Upper lobe of right lung (tissue), 1 donor: ENCODE measurements around the gene EFNB2. TPM values are rescaled to one million over a fixed set of nuclear protein-coding genes. Genes with fewer than 3 reads are reported as not detected.

Experiments
- ATAC-seq: fragments of 200-7000 bp; cut with Tn5 transposase; one replicate; pipeline ENCODE4 v1.9.1; 2020; ENCODE audit warnings: mild to moderate bottlenecking, moderate library complexity
- DNase-seq: peaks from one replicate; pipeline ENCODE4 v3.0.0-alpha.2; 2020
- H3K27ac ChIP-seq: fragments of 200-600 bp; one replicate; pipeline ENCODE4 v1.8.0; 2022
- H3K27me3 ChIP-seq: fragments of 200-600 bp; one replicate; pipeline ENCODE4 v1.8.0; 2022; ENCODE audit warnings: mild to moderate bottlenecking
- H3K36me3 ChIP-seq: fragments of 200-600 bp; one replicate; pipeline ENCODE4 v1.8.0; 2022
- H3K4me1 ChIP-seq: fragments of 200-600 bp; one replicate; pipeline ENCODE4 v1.8.0; 2022
- H3K4me3 ChIP-seq: fragments of 200-600 bp; one replicate; pipeline ENCODE4 v1.8.0; 2022; ENCODE audit warnings: mild to moderate bottlenecking
- H3K9me3 ChIP-seq: fragments of 200-600 bp; one replicate; pipeline ENCODE4 v1.8.0; 2022
- CTCF ChIP-seq: fragments of 200-600 bp; IDR thresholded peaks from one replicate; pipeline ENCODE4 v1.8.0; 2022; ENCODE audit warnings: antibody characterized with exemption
- intact Hi-C: fragments of 100-400 bp; cut with DNase I; formaldehyde crosslinking; loops from one replicate; pipeline ENCODE4 v1.11.0; 2022
- total RNA-seq: library from RNA; stranded (reverse); fragmentation: NEBNext Ultra II Directional; extraction: Animal tissue kit (Norgen Biotek cat#: 25700); gene quantifications from one replicate; pipeline ENCODE4 v1.2.1, GENCODE V29; 2021
- donor health status: DM: no; HTN: yes; CAD: no; lungs with severe emphysema.

The EFNB2 gene
- total RNA-seq, 1 donor from 2014 or later: 55.1 TPM

DNA sequence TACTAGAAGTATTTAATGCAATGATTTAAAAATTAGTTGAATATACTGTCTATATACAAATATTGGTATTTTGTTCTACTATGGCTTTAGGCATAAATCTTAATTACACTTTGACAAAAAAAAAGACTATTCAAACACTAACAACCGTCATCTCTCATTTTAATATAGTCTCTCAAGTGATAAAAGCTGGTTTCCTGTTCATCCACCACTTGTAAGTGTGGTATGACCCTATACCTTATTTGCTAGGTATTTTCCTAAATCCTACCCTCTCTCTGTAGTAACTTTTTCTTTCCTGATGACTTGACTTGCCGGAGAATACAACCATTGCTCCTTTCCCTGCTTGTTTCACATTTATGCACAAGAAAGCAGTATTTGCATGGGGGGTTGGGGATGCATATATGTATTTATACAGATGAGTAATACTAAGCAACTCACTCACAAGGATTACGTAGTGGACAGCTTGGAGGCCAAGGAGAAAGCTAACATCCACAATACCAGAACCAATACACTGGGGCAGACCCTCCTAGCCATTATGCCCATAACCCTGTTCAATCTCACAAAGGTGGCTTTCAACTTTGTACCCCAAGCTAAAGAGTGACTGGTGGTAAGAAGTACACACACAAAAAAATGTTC is 12.7 kb upstream of the EFNB2 start:
- H3K9me3 ChIP-seq: no peaks in the 10 kb centered on the region
- intact Hi-C loops: no loop called here
- H3K4me1 ChIP-seq: peaks cover 22% of the 10 kb centered on the region
- TF ChIP-seq CTCF: no peak
- no peak overlapping the region for H3K4me3 ChIP-seq
- H3K27me3 ChIP-seq: no peaks in the 10 kb centered on the region
- H3K27ac ChIP-seq: no peak overlapping the region
- no peak for ATAC-seq
- peaks cover 31% of the 10 kb centered on the region for H3K36me3 ChIP-seq
- DNase-seq: no peak

- Histone ChIP-seq H3K27ac (no peak overlapping the region), H3K4me1 (peaks cover 7% of the 10 kb centered on the region), H3K9me3 (no peaks in the 10 kb centered on the region), H3K4me3 (no peak overlapping the region), H3K27me3 (no peaks in the 10 kb centered on the region), H3K36me3 (peaks cover 34% of the 10 kb centered on the region)
- DNase-seq: no peak
- TF ChIP-seq CTCF: no peak
- no peak for ATAC-seq
- intact Hi-C loops: no loop called here
Observed at GRCh38 chr13:106541826-106542225, 6.4 kb upstream of the EFNB2 start.

DNA sequence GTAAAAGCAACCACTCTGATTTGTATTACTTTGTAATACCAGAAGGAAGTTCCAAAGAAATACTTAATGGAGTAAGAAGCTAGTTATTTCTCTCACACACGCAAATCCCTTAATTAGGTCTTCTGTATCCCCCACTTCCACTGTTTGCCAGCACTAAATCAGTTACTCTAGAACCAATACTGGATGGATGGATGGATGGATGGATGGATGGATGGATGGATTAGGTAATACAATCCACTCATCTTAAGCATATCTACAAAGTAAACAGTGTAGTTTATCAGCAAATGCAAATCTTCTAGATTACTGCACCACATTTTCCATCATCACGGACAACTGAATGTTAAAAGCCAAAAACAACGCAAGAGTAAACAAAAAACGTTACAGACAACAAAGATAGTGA is 5.2 kb upstream of the EFNB2 start:
- no peak for DNase-seq

DNA sequence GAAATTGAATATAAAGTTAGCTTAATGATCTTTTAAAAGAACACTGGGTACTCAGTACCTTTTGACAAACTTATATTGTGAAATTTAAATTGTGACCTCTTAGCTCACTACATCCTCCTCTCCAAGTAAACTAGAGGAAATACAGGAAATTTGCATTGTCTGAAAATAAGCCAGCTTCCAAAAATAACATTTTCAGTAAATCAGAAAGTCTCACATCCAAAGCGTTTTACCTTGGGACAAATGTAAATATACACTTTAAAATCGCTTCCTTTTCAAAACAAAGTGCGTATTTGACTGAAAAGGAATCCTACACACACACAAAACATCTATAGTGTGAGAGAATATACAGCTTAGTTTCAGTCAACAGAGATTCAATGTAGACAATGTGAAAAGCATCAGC is 2.1 kb upstream of the EFNB2 start:
- no peak for DNase-seq
- intact Hi-C loops: no loop called here

More for the DNA sequence above, 5.2 kb upstream of the EFNB2 start:
- Histone ChIP-seq H3K27ac (no peak overlapping the region), H3K4me1 (peaks cover 7% of the 10 kb centered on the region), H3K27me3 (no peaks in the 10 kb centered on the region), H3K36me3 (peaks cover 34% of the 10 kb centered on the region), H3K9me3 (no peaks in the 10 kb centered on the region), H3K4me3 (no peak overlapping the region)
- no peak for TF ChIP-seq CTCF
- no peak for ATAC-seq
- intact Hi-C loops: no loop called here

GRCh38 chr13:106536244-106537034 is 977 bp upstream of the EFNB2 start:
- peak; percentile 96 for TF ChIP-seq CTCF
- Histone ChIP-seq H3K4me1 (peaks cover 10% of the 10 kb centered on the region), H3K4me3 (peak overlapping the region; percentile 62), H3K9me3 (no peaks in the 10 kb centered on the region), H3K36me3 (peaks cover 4% of the 10 kb centered on the region), H3K27ac (peak overlapping the region; percentile 39), H3K27me3 (no peaks in the 10 kb centered on the region)
- DNase-seq (peak; percentile 96), ATAC-seq (peak; percentile 75)
- intact Hi-C loops: no loop called here

More for the DNA sequence above, 2.1 kb upstream of the EFNB2 start:
- Histone ChIP-seq H3K36me3 (peaks cover 14% of the 10 kb centered on the region), H3K9me3 (no peaks in the 10 kb centered on the region), H3K4me3 (no peak overlapping the region), H3K27ac (no peak overlapping the region), H3K27me3 (no peaks in the 10 kb centered on the region), H3K4me1 (peaks cover 10% of the 10 kb centered on the region)
- no peak for TF ChIP-seq CTCF
- no peak for ATAC-seq
